Keratinocyte (primary cell): ENCODE data around the gene ADAMTS1. TPM values are rescaled to one million over a fixed set of nuclear protein-coding genes. Genes with fewer than 3 reads are reported as not detected.

ENCODE experiments used
- DNase-seq: peaks from one replicate; pipeline ENCODE4 v3.0.0-alpha.2; 2011; ENCODE audit warnings: low read depth, missing footprints, low spot score
- FAIRE-seq: peaks from 2 replicates; lab custom pipeline; 2011; peaks lifted over from hg19 to GRCh38; lab: Jason Lieb, UNC
- H2AFZ ChIP-seq: 2 replicates; pipeline ENCODE4 v1.6.0; 2012; ENCODE audit warnings: low read length, control low read depth, inconsistent platforms; ENCODE audit not compliant: control insufficient read depth
- H3K27ac ChIP-seq: 2 replicates; pipeline ENCODE4 v1.5.1; 2011; ENCODE audit warnings: low read length; ENCODE audit not compliant: control insufficient read depth, insufficient read depth
- H3K27me3 ChIP-seq: 3 replicates; pipeline ENCODE4 v1.6.0; 2011; ENCODE audit warnings: low read length; ENCODE audit not compliant: control insufficient read depth, insufficient read depth; ENCODE audit errors: extremely low read depth
- H3K36me3 ChIP-seq, 2 experiments: 2 replicates in 1 of 2; 3 replicates in 1 of 2; pipeline ENCODE4 v1.5.1; 2011; ENCODE audit warnings: low read length in 2 of 2, mild to moderate bottlenecking in 1 of 2; ENCODE audit not compliant: control insufficient read depth in 2 of 2, insufficient read depth in 2 of 2; ENCODE audit errors: extremely low read depth in 1 of 2
- H3K4me1 ChIP-seq: 3 replicates; pipeline ENCODE4 v1.5.1; 2011; ENCODE audit warnings: low read length; ENCODE audit not compliant: control insufficient read depth, insufficient read depth; ENCODE audit errors: extremely low read depth
- H3K4me2 ChIP-seq: 3 replicates; pipeline ENCODE4 v1.6.0; 2011; ENCODE audit warnings: low read depth, low read length; ENCODE audit not compliant: control insufficient read depth, insufficient read depth; ENCODE audit errors: extremely low read depth
- H3K4me3 ChIP-seq, 3 experiments: fragments of 200-600 bp in 1 of 3; sonication (generic) in 1 of 3; 2 replicates in 2 of 3; 3 replicates in 1 of 3; pipeline ENCODE4 v1.5.1; 2011 to 2016; ENCODE audit warnings: low read length in 3 of 3, mild to moderate bottlenecking in 3 of 3, control low read depth in 2 of 3, inconsistent platforms in 1 of 3, low read depth in 1 of 3, mixed read lengths in 1 of 3, mixed run types in 1 of 3, moderate library complexity in 1 of 3; ENCODE audit not compliant: control insufficient read depth in 2 of 3, insufficient read depth in 2 of 3; ENCODE audit errors: extremely low read depth in 1 of 3
- H3K79me2 ChIP-seq: 2 replicates; pipeline ENCODE4 v1.6.0; 2012; ENCODE audit warnings: low read length; ENCODE audit not compliant: control insufficient read depth, insufficient read depth
- H3K9ac ChIP-seq: 3 replicates; pipeline ENCODE4 v1.6.0; 2011; ENCODE audit warnings: low read length; ENCODE audit not compliant: control insufficient read depth, insufficient read depth; ENCODE audit errors: extremely low read depth
- H3K9me1 ChIP-seq: 3 replicates; pipeline ENCODE4 v1.6.0; 2011; ENCODE audit warnings: low read length; ENCODE audit not compliant: control insufficient read depth, insufficient read depth; ENCODE audit errors: extremely low read depth
- H3K9me3 ChIP-seq: 2 replicates; pipeline ENCODE4 v1.5.1; 2012; ENCODE audit warnings: low read depth, low read length; ENCODE audit not compliant: control insufficient read depth
- H4K20me1 ChIP-seq: 3 replicates; pipeline ENCODE4 v1.6.0; 2011; ENCODE audit warnings: low read length; ENCODE audit not compliant: control insufficient read depth, insufficient read depth; ENCODE audit errors: extremely low read depth
- EZH2 ChIP-seq: IDR thresholded peaks from one replicate; pipeline ENCODE4 v1.6.1; 2012; ENCODE audit warnings: inconsistent platforms, mild to moderate bottlenecking, low read length, moderate library complexity
- dilution Hi-C: fragments of 300-500 bp; cut with MboI; formaldehyde crosslinking; loops from one replicate; pipeline ENCODE4 v1.7.0; 2020; ENCODE audit warnings: low sequenced_read_pairs; ENCODE audit not compliant: extremely low pct_ligation_motif_present
- polyA plus RNA-seq, 5 experiments: library from polyadenylated mRNA; depleted of rRNA in 3 of 5; stranded (reverse) in 3 of 5; stranded (forward) in 1 of 5; unstranded in 1 of 5; fragments of >200 nt; gene quantifications; 1 replicate in 1 of 5; 2 replicates in 3 of 5; 3 replicates in 1 of 5; pipeline versions ENCODE4 v1.2.1 to v1.2.3, GENCODE V29; 2011 to 2012; ENCODE audit warnings: missing spikeins in 2 of 5, low read depth in 1 of 5, low replicate concordance in 1 of 5
- TF ChIP-seq, protein P1 (sequence below), 3 experiments: IDR thresholded peaks in 1 of 3; conservative IDR thresholded peaks in 1 of 3; optimal IDR thresholded peaks in 1 of 3; 2 replicates in 2 of 3; 3 replicates in 1 of 3; pipeline versions ENCODE3 to v1.5.1; 2011; ENCODE audit warnings: low read length in 3 of 3, mild to moderate bottlenecking in 3 of 3, moderate library complexity in 2 of 3, control low read depth in 1 of 3, inconsistent platforms in 1 of 3; ENCODE audit not compliant: insufficient read depth in 2 of 3; ENCODE audit errors: extremely low read depth in 1 of 3

The ADAMTS1 gene
- polyA plus RNA-seq, 1 donor (not counting 4 experiments of a cell fraction or from before 2014, with no cell fraction given) = 344 TPM

DNA sequence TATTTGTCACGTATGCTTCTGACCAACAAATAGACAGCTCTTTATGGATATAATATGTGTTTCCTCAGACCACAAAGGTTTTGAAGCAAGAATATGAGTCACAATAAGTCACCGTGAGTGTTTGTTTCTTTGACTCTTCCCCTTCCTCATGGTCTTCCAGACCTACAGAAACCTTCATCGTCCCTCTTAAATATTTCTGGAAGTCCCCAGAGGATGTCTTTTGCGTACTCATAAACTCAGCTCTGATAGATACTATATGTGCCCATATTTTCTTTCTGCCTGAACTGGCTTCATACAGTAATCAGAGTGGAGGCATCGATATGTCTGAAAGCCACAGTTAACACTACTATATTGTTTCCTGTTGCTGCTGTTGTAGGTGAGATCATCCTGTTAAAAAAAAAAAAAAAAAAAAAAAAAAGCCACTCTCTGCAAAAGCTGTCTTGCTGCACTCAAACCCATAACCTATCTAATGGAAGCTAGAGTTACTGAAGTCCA lies 38.4 kb downstream of the ADAMTS1 start:
- TF ChIP-seq, protein P1, sequence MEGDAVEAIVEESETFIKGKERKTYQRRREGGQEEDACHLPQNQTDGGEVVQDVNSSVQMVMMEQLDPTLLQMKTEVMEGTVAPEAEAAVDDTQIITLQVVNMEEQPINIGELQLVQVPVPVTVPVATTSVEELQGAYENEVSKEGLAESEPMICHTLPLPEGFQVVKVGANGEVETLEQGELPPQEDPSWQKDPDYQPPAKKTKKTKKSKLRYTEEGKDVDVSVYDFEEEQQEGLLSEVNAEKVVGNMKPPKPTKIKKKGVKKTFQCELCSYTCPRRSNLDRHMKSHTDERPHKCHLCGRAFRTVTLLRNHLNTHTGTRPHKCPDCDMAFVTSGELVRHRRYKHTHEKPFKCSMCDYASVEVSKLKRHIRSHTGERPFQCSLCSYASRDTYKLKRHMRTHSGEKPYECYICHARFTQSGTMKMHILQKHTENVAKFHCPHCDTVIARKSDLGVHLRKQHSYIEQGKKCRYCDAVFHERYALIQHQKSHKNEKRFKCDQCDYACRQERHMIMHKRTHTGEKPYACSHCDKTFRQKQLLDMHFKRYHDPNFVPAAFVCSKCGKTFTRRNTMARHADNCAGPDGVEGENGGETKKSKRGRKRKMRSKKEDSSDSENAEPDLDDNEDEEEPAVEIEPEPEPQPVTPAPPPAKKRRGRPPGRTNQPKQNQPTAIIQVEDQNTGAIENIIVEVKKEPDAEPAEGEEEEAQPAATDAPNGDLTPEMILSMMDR (optimal IDR thresholded peaks at IDR 0.05 in 1 of 3, IDR thresholded peaks at IDR 0.05 in 1 of 3, conservative IDR thresholded peaks at IDR 0.05 in 1 of 3; ENCODE audit: extremely low read depth in 1 of 3, insufficient read depth in 2 of 3, low read length in 3 of 3) = no peak
- TF ChIP-seq EZH2 = no peak
- H4K20me1 ChIP-seq = no peaks in the 10 kb centered on the region
- H3K9me3 ChIP-seq = no peaks in the 10 kb centered on the region
- DNase-seq (peak; percentile 46), FAIRE-seq (no peak)
- no peaks in the 10 kb centered on the region for H3K27me3 ChIP-seq
- peak overlapping the region; percentile 17 for H3K4me2 ChIP-seq
- peak overlapping the region; percentile 15 for H3K27ac ChIP-seq
- dilution Hi-C loops = no loop called here
- no peaks in the 10 kb centered on the region for H3K79me2 ChIP-seq
- no peaks in the 10 kb centered on the region for H3K36me3 ChIP-seq
- no peak overlapping the region for H3K9ac ChIP-seq
- H3K4me3 ChIP-seq = no peak overlapping the region
- H3K9me1 ChIP-seq = no peaks in the 10 kb centered on the region
- no peak overlapping the region for H2AFZ ChIP-seq
- H3K4me1 ChIP-seq = peaks cover 18% of the 10 kb centered on the region

DNA sequence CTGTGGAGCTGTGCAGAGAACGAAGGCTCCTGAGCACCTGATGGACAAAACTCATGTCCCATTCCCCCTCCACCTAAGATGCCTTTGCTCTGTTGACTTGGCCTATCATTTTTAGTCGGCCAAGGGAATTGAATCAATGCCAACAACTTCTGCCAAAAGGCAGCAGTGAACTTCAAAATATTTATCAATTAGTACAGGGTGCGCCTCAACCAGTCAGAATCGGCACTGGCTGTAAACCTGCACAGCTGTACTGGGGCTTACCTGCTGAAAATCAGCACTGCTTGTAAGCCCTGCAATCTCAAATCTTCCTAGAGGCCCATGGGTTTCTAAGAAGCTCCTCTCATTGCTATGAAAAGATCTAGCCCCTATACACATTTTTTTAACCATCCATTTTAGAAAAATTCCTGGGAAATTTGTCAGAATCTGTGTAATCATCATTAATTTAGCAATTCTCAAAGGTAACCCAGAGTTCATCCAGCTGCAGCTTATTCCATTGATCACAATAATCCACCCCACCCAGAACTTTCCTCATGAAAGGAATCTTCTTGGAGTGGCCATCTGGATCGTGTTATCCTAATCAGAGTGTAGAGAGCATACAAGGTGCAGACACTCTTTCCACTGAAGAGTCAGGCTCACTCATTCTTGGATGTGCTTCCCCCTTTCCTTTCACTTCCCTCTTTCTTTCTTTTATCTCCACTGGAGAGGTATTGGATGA lies 40.2 kb downstream of the ADAMTS1 start:
- FAIRE-seq (no peak), DNase-seq (no peak)
- Histone ChIP-seq H3K9me1 (no peaks in the 10 kb centered on the region), H3K79me2 (no peaks in the 10 kb centered on the region), H3K27ac (no peak overlapping the region), H3K4me2 (no peak overlapping the region), H3K9me3 (no peaks in the 10 kb centered on the region), H3K27me3 (no peaks in the 10 kb centered on the region), H4K20me1 (no peaks in the 10 kb centered on the region), H3K36me3 (no peaks in the 10 kb centered on the region), H3K4me1 (peaks cover 18% of the 10 kb centered on the region), H3K9ac (no peak overlapping the region), H3K4me3 (no peak overlapping the region), H2AFZ (no peak overlapping the region)
- dilution Hi-C loops = no loop called here
- no peak for TF ChIP-seq EZH2
- TF ChIP-seq, protein P1 (optimal IDR thresholded peaks at IDR 0.05 in 1 of 3, IDR thresholded peaks at IDR 0.05 in 1 of 3, conservative IDR thresholded peaks at IDR 0.05 in 1 of 3; ENCODE audit: extremely low read depth in 1 of 3, insufficient read depth in 2 of 3, low read length in 3 of 3) = no peak
